HG02852 (cell line): ENCODE results near the gene TRIM44.
A peak's percentile ranks its signal among the peaks of the same experiment; 100 is the strongest.

ENCODE experiments used
- ATAC-seq: cut with Tn5 transposase; IDR thresholded peaks from one replicate; pipeline ENCODE4 v1.9.1; 2021; ENCODE audit warnings: mild to moderate bottlenecking, moderate library complexity; ENCODE audit not compliant: unreplicated experiment

Gene TRIM44

GRCh38 chr11:35785287-35786167 lies 123.0 kb downstream of the TRIM44 start:
- ATAC-seq, result peak; percentile 69

GRCh38 chr11:35786188-35786587 lies 123.6 kb downstream of the TRIM44 start:
- ATAC-seq, result no peak

GRCh38 chr11:35787013-35787504 lies 124.5 kb downstream of the TRIM44 start:
- no peak for ATAC-seq

- ATAC-seq, result no peak
Observed at GRCh38 chr11:35787626-35788025, 125.1 kb downstream of the TRIM44 start.

GRCh38 chr11:35791088-35791958 lies 128.7 kb downstream of the TRIM44 start:
- no peak for ATAC-seq

GRCh38 chr11:35792148-35792845 lies 129.7 kb downstream of the TRIM44 start:
- ATAC-seq, result no peak

GRCh38 chr11:35792846-35793192 lies 130.2 kb downstream of the TRIM44 start:
- ATAC-seq, result no peak

- no peak for ATAC-seq
Observed at GRCh38 chr11:35794333-35794732, 131.8 kb downstream of the TRIM44 start.

GRCh38 chr11:35794850-35795249 lies 132.3 kb downstream of the TRIM44 start:
- ATAC-seq, result no peak

GRCh38 chr11:35796562-35796961 lies 134.0 kb downstream of the TRIM44 start:
- no peak for ATAC-seq

- ATAC-seq, result no peak
Observed at GRCh38 chr11:35798423-35798822, 135.8 kb downstream of the TRIM44 start.

GRCh38 chr11:35798983-35799382 lies 136.4 kb downstream of the TRIM44 start:
- no peak for ATAC-seq

GRCh38 chr11:35799655-35800054 lies 137.1 kb downstream of the TRIM44 start:
- no peak for ATAC-seq

GRCh38 chr11:35800970-35801953 lies 138.7 kb downstream of the TRIM44 start:
- ATAC-seq, result peak; percentile 79

- ATAC-seq, result no peak
Observed at GRCh38 chr11:35802221-35802620, 139.6 kb downstream of the TRIM44 start.

GRCh38 chr11:35802672-35803071 lies 140.1 kb downstream of the TRIM44 start:
- ATAC-seq, result no peak

GRCh38 chr11:35803115-35803514 lies 140.5 kb downstream of the TRIM44 start:
- no peak for ATAC-seq

- no peak for ATAC-seq
Observed at GRCh38 chr11:35804451-35805040, 142.0 kb downstream of the TRIM44 start.

- ATAC-seq, result no peak
Observed at GRCh38 chr11:35809561-35809960, 147.0 kb downstream of the TRIM44 start.
